ENCODE measurements around the gene BEST2. TPM values are rescaled to one million over a fixed set of nuclear protein-coding genes. Genes with fewer than 3 reads are reported as not detected.

Gene BEST2
- polyA plus RNA-seq, 1 experiment, result not detected

DNA sequence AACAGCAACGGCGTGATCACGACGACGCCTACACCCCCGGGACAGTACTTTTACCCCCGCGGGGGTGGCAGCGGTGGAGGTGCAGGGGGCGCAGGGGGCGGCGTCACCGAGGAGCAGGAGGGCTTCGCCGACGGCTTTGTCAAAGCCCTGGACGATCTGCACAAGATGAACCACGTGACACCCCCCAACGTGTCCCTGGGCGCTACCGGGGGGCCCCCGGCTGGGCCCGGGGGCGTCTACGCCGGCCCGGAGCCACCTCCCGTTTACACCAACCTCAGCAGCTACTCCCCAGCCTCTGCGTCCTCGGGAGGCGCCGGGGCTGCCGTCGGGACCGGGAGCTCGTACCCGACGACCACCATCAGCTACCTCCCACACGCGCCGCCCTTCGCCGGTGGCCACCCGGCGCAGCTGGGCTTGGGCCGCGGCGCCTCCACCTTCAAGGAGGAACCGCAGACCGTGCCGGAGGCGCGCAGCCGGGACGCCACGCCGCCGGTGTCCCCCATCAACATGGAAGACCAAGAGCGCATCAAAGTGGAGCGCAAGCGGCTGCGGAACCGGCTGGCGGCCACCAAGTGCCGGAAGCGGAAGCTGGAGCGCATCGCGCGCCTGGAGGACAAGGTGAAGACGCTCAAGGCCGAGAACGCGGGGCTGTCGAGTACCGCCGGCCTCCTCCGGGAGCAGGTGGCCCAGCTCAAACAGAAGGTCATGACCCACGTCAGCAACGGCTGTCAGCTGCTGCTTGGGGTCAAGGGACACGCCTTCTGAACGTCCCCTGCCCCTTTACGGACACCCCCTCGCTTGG, 40.7 kb downstream of the BEST2 start:
- Histone ChIP-seq H3K4me3 (ENCODE audit: low read depth, low read length) (peak overlapping the region; percentile 99), H3K27ac (ENCODE audit: low read depth, low read length) (peak overlapping the region; percentile 90), H3K27me3 (ENCODE audit: control insufficient read depth, insufficient read depth, low read length) (no peaks in the 10 kb centered on the region), H3K9me3 (ENCODE audit: control insufficient read depth, insufficient read depth, low read length) (peaks cover 10% of the 10 kb centered on the region; the same call in 1 of the 2 replicates)
- POLR2A ChIA-PET, result interaction anchor here (0.6 to 4.5 kb wide), 27 partner anchors 8 to 263 kb away, joined by 3 to 157 read pairs (median 6); partner anchors contain the start of genes DNASE2, GCDH, GET3 and HOOK2
- CTCF ChIA-PET, result interaction anchor here (0.6 to 12.2 kb wide), 7 partner anchors 15 to 34 kb away, joined by 3 to 410 read pairs (median 7); no protein-coding TSS in a partner anchor
- DNase-seq (ENCODE audit: low read depth, low spot score), result no peak
- TF ChIP-seq, protein P1, sequence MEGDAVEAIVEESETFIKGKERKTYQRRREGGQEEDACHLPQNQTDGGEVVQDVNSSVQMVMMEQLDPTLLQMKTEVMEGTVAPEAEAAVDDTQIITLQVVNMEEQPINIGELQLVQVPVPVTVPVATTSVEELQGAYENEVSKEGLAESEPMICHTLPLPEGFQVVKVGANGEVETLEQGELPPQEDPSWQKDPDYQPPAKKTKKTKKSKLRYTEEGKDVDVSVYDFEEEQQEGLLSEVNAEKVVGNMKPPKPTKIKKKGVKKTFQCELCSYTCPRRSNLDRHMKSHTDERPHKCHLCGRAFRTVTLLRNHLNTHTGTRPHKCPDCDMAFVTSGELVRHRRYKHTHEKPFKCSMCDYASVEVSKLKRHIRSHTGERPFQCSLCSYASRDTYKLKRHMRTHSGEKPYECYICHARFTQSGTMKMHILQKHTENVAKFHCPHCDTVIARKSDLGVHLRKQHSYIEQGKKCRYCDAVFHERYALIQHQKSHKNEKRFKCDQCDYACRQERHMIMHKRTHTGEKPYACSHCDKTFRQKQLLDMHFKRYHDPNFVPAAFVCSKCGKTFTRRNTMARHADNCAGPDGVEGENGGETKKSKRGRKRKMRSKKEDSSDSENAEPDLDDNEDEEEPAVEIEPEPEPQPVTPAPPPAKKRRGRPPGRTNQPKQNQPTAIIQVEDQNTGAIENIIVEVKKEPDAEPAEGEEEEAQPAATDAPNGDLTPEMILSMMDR (IDR thresholded peaks at IDR 0.05; ENCODE audit: low read depth, low read length), result no peak

GRCh38 chr19:12792853-12793289, 41.3 kb downstream of the BEST2 start:
- H3K27me3 ChIP-seq (ENCODE audit: control insufficient read depth, insufficient read depth, low read length), result no peaks in the 10 kb centered on the region
- POLR2A ChIA-PET, result interaction anchor here (0.5 to 4.5 kb wide), 16 partner anchors 9 to 262 kb away, joined by 3 to 157 read pairs (median 7); partner anchors contain the start of genes GCDH, RNASEH2A, THSD8 and TNPO2
- DNase-seq (ENCODE audit: low read depth, low spot score), result no peak
- peak overlapping the region; percentile 90 for H3K27ac ChIP-seq (ENCODE audit: low read depth, low read length)
- H3K9me3 ChIP-seq (ENCODE audit: control insufficient read depth, insufficient read depth, low read length), result peaks cover 10% of the 10 kb centered on the region; the same call in 1 of the 2 replicates
- peak overlapping the region; percentile 99 for H3K4me3 ChIP-seq (ENCODE audit: low read depth, low read length)
- CTCF ChIA-PET, result interaction anchor here (0.5 to 12.2 kb wide), 6 partner anchors 15 to 35 kb away, joined by 3 to 410 read pairs (median 5); no protein-coding TSS in a partner anchor
- TF ChIP-seq, protein P1 (IDR thresholded peaks at IDR 0.05; ENCODE audit: low read depth, low read length), result no peak

DNA sequence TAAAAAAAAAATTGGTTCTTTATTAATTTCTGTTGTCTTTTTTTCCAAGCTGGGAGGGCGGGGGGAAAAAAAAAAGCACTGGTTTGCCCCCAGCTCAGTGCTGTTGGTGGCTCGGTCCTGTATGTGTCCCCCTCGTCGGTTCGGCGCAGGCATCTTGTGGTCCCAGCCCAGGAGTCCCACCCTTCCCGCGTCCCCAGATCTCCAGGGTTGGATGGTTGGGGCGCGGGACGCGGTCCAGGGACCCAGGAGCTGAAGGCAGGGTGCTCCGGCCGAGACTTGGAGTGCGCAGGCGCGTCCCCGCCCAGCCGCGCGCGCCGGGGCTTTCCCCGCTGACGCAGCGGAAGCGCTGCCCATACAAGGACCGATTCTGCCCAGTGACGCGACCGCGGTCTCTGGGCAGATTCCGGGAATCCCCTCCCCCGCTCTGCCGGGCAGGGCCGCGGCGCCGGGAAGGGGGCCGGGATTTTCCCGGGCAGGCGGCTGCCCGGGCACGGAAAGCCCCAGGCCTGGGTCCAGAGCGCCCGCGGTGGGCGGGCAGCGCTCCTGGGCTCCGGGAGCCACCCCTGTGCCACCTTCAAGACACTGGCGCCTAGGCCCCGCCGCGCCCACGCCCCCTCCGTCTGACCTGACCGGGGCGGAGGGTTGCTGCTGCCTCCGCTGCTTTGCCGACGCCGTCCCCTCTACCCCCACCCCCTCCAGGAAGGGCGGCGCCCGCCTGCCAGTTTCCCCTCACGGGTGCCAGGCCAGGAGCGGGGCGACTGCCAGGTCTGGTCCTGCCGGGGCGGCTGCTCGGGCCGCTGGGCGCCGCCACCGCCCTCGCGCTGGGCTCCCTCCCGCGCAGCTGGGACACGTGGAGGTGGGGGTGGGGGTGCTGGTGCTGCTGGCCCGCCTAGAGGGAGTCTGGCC, 42.0 kb downstream of the BEST2 start:
- Histone ChIP-seq H3K27me3 (ENCODE audit: control insufficient read depth, insufficient read depth, low read length) (no peaks in the 10 kb centered on the region), H3K27ac (ENCODE audit: low read depth, low read length) (peak overlapping the region; percentile 90), H3K4me3 (ENCODE audit: low read depth, low read length) (peak overlapping the region; percentile 99), H3K9me3 (ENCODE audit: control insufficient read depth, insufficient read depth, low read length) (peaks cover 10% of the 10 kb centered on the region; the same call in 1 of the 2 replicates)
- POLR2A ChIA-PET, result interaction anchor here (0.5 to 4.5 kb wide), 15 partner anchors 9 to 262 kb away, joined by 3 to 157 read pairs (median 8); partner anchors contain the start of genes GCDH, RNASEH2A, THSD8 and TNPO2
- CTCF ChIA-PET, result interaction anchor here (0.5 to 12.2 kb wide), 6 partner anchors 16 to 36 kb away, joined by 3 to 410 read pairs (median 5); no protein-coding TSS in a partner anchor
- DNase-seq (ENCODE audit: low read depth, low spot score), result peak; percentile 89
- TF ChIP-seq, protein P1 (IDR thresholded peaks at IDR 0.05; ENCODE audit: low read depth, low read length), result no peak

- no peak for DNase-seq (ENCODE audit: low read depth, low spot score)
- POLR2A ChIA-PET, result interaction anchor here (0.6 to 4.5 kb wide), 4 partner anchors 12 to 71 kb away, joined by 3 to 157 read pairs (median 16); partner anchors contain the start of genes RNASEH2A and TNPO2
- H3K9me3 ChIP-seq (ENCODE audit: control insufficient read depth, insufficient read depth, low read length), result peaks cover 10% of the 10 kb centered on the region; the same call in 1 of the 2 replicates
Observed at GRCh38 chr19:12794196-12794941, 42.8 kb downstream of the BEST2 start.

More at GRCh38 chr19:12794196-12794941, 42.8 kb downstream of the BEST2 start:
- H3K27ac ChIP-seq (ENCODE audit: low read depth, low read length), result peak overlapping the region; percentile 90
- no peaks in the 10 kb centered on the region for H3K27me3 ChIP-seq (ENCODE audit: control insufficient read depth, insufficient read depth, low read length)
- CTCF ChIA-PET, result interaction anchor here (0.6 to 12.2 kb wide), 6 partner anchors 19 to 806 kb away, joined by 6 to 410 read pairs (median 13); partner anchors contain the start of gene HOOK2
- TF ChIP-seq, protein P1 (IDR thresholded peaks at IDR 0.05; ENCODE audit: low read depth, low read length), result no peak
- peak overlapping the region; percentile 99 for H3K4me3 ChIP-seq (ENCODE audit: low read depth, low read length)

Data from AG04450 (cell line).